Panc1 (cell line): ENCODE results near the gene TMEFF2. TPM values are rescaled to one million over a fixed set of nuclear protein-coding genes. Genes with fewer than 3 reads are reported as not detected.

ENCODE experiments used
- ATAC-seq: fragments of 200-7000 bp; cut with Tn5 transposase; 2 replicates; pipeline ENCODE4 v1.9.1; 2020; ENCODE audit warnings: mild to moderate bottlenecking, moderate library complexity
- BruUV-seq: library from RNA; stranded (reverse); fragments of 400-500 nt; replicated peaks from 2 replicates; lab custom pipeline; 2021; lab: Mats Ljungman, UMichigan
- CTCF ChIA-PET: fragments of 300-600 bp; sonication (Branson Sonifier 250); formaldehyde crosslinking; loops from one replicate; lab custom pipeline; 2022; ENCODE audit warnings: antibody characterized with exemption; lab: Charles Lee
- POLR2A ChIA-PET: fragments of 300-600 bp; sonication (Branson Sonifier 250); formaldehyde crosslinking; loops from one replicate; lab custom pipeline; 2022; ENCODE audit warnings: antibody characterized with exemption; lab: Charles Lee
- DNase-seq: peaks from one replicate; pipeline ENCODE4 v3.0.0-alpha.2; 2010; ENCODE audit warnings: low read depth, low spot score
- H3K27ac ChIP-seq: 2 replicates; pipeline ENCODE4 v1.5.1; 2011; ENCODE audit warnings: mild to moderate bottlenecking, low read length, inconsistent platforms
- H3K27me3 ChIP-seq: fragments of 200-500 bp; sonication (Bioruptor generic); 2 replicates; pipeline ENCODE4 v1.6.0; 2014; ENCODE audit warnings: low read length, inconsistent platforms; ENCODE audit not compliant: control insufficient read depth, insufficient read depth
- H3K36me3 ChIP-seq: fragments of 200-500 bp; sonication (Bioruptor generic); 2 replicates; pipeline ENCODE4 v1.5.1; 2014; ENCODE audit warnings: inconsistent platforms, mild to moderate bottlenecking, low read length, moderate library complexity; ENCODE audit not compliant: control insufficient read depth, insufficient read depth
- H3K4me1 ChIP-seq: 2 replicates; pipeline ENCODE4 v1.5.1; 2011; ENCODE audit warnings: inconsistent platforms, mild to moderate bottlenecking, low read length, moderate library complexity; ENCODE audit not compliant: control insufficient read depth, insufficient read depth
- H3K4me3 ChIP-seq, 2 experiments: 2 replicates each; pipeline ENCODE4 v1.5.1; 2011 to 2012; ENCODE audit warnings: low read depth in 2 of 2, low read length in 2 of 2, mild to moderate bottlenecking in 2 of 2, inconsistent platforms in 1 of 2, moderate library complexity in 1 of 2
- H3K9me3 ChIP-seq: fragments of 200-500 bp; sonication (Bioruptor generic); 2 replicates; pipeline ENCODE4 v1.5.1; 2014; ENCODE audit warnings: low read depth, mild to moderate bottlenecking, inconsistent platforms, low read length, moderate library complexity; ENCODE audit not compliant: control insufficient read depth, insufficient read depth
- POLR2AphosphoS5 ChIP-seq: IDR thresholded peaks from 2 replicates; pipeline ENCODE4 v1.6.1; 2012; ENCODE audit warnings: mild to moderate bottlenecking, low read depth, low read length, moderate library complexity
- SIN3A ChIP-seq: IDR thresholded peaks from 2 replicates; pipeline ENCODE4 v1.6.1; 2012; ENCODE audit warnings: low read depth, mild to moderate bottlenecking, low read length, moderate library complexity, borderline replicate concordance; ENCODE audit not compliant: insufficient read depth
- TCF7L2 ChIP-seq: IDR thresholded peaks from 2 replicates; pipeline ENCODE4 v1.6.1; 2011; ENCODE audit warnings: mild to moderate bottlenecking, low read depth, low read length, inconsistent platforms
- in situ Hi-C: cut with HindIII; loops from 2 replicates; pipeline ENCODE4 v1.10.0; 2016; ENCODE audit warnings: low sequenced_read_pairs, low pct_unique_long_range_greater_than_20kb
- intact Hi-C: fragments of 100-400 bp; cut with micrococcal nuclease; formaldehyde crosslinking; loops from one replicate; pipeline ENCODE4 v1.10.0; 2022; ENCODE audit not compliant: unreplicated experiment
- total RNA-seq: library from RNA; stranded (reverse); gene quantifications from one replicate; pipeline ENCODE4 v1.2.1, GENCODE V29; 2021; ENCODE audit not compliant: unreplicated experiment
- TF ChIP-seq, protein P1 (sequence below): fragments of 450-650 bp; IDR thresholded peaks from 2 replicates; pipeline ENCODE4 v1.5.1; 2017; ENCODE audit warnings: mild to moderate bottlenecking
- TF ChIP-seq, protein P2 (sequence below), 2 experiments: IDR thresholded peaks; 2 replicates each; pipeline ENCODE4 v1.6.1; 2011 to 2012; ENCODE audit warnings: low read depth in 2 of 2, control low read depth in 1 of 2, low read length in 1 of 2, mild to moderate bottlenecking in 1 of 2, moderate library complexity in 1 of 2; ENCODE audit not compliant: insufficient read depth in 1 of 2

TMEFF2 gene
- total RNA-seq, 1 experiment from 2014 or later: 1.5 TPM

DNA sequence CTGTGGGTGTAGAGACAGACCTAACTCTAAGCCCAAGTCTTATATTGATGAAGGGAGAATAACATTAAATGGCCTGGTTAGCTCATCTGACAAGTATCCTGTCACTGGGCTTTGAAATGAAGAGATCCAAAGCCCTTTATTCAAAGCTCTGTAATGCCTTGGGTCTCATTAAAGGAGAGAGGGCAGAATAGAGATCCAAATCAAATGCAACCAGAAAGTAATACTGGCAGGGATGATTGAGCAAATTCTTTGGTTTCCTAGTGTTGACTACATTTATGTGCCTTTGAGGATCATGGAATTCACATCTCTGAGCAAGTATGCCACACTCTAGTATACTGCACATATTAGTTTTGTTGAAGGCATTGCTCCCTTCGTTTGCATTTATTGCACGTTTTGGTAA, 200.0 kb downstream of the TMEFF2 start:
- DNase-seq (no peak), ATAC-seq (no peak)
- Histone ChIP-seq H3K4me1 (no peaks in the 10 kb centered on the region), H3K4me3 (no peak overlapping the region), H3K36me3 (no peaks in the 10 kb centered on the region), H3K27me3 (no peaks in the 10 kb centered on the region), H3K27ac (no peak overlapping the region), H3K9me3 (no peaks in the 10 kb centered on the region)
- intact Hi-C loops: no loop called here
- ChIA-PET CTCF (no interaction called here), POLR2A (no interaction called here)
- in situ Hi-C loops: no loop called here
- TF ChIP-seq SIN3A (no peak), TCF7L2 (no peak), POLR2AphosphoS5 (no peak)
- TF ChIP-seq, protein P1, sequence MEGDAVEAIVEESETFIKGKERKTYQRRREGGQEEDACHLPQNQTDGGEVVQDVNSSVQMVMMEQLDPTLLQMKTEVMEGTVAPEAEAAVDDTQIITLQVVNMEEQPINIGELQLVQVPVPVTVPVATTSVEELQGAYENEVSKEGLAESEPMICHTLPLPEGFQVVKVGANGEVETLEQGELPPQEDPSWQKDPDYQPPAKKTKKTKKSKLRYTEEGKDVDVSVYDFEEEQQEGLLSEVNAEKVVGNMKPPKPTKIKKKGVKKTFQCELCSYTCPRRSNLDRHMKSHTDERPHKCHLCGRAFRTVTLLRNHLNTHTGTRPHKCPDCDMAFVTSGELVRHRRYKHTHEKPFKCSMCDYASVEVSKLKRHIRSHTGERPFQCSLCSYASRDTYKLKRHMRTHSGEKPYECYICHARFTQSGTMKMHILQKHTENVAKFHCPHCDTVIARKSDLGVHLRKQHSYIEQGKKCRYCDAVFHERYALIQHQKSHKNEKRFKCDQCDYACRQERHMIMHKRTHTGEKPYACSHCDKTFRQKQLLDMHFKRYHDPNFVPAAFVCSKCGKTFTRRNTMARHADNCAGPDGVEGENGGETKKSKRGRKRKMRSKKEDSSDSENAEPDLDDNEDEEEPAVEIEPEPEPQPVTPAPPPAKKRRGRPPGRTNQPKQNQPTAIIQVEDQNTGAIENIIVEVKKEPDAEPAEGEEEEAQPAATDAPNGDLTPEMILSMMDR: no peak
- TF ChIP-seq, protein P2, sequence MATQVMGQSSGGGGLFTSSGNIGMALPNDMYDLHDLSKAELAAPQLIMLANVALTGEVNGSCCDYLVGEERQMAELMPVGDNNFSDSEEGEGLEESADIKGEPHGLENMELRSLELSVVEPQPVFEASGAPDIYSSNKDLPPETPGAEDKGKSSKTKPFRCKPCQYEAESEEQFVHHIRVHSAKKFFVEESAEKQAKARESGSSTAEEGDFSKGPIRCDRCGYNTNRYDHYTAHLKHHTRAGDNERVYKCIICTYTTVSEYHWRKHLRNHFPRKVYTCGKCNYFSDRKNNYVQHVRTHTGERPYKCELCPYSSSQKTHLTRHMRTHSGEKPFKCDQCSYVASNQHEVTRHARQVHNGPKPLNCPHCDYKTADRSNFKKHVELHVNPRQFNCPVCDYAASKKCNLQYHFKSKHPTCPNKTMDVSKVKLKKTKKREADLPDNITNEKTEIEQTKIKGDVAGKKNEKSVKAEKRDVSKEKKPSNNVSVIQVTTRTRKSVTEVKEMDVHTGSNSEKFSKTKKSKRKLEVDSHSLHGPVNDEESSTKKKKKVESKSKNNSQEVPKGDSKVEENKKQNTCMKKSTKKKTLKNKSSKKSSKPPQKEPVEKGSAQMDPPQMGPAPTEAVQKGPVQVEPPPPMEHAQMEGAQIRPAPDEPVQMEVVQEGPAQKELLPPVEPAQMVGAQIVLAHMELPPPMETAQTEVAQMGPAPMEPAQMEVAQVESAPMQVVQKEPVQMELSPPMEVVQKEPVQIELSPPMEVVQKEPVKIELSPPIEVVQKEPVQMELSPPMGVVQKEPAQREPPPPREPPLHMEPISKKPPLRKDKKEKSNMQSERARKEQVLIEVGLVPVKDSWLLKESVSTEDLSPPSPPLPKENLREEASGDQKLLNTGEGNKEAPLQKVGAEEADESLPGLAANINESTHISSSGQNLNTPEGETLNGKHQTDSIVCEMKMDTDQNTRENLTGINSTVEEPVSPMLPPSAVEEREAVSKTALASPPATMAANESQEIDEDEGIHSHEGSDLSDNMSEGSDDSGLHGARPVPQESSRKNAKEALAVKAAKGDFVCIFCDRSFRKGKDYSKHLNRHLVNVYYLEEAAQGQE (IDR thresholded peaks at IDR 0.05; ENCODE audit: insufficient read depth in 1 of 2, low read depth in 2 of 2, low read length in 1 of 2): no peak
- BruUV-seq: no TSS peak

DNA sequence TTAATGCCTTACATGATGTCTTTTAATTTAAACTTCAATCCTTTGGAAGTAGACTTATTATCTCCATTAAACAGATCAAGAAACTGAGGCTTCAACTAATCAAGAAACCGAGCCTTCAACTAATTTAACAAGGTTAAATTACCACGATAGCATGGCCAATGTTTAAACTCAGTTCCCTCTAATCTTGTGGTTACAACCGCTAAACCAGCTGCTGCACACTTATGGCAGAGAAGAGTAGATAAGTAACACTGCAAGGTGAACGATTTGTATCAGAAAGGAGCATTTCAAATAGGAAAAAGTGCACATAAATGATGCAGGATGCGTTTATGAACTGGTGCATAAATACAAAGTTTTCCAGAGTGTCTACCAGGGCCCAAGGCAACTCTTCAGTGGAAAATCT, 203.3 kb downstream of the TMEFF2 start:
- Histone ChIP-seq H3K27me3 (no peaks in the 10 kb centered on the region), H3K27ac (no peak overlapping the region), H3K4me3 (no peak overlapping the region), H3K36me3 (no peaks in the 10 kb centered on the region), H3K9me3 (no peaks in the 10 kb centered on the region), H3K4me1 (no peaks in the 10 kb centered on the region)
- ChIA-PET CTCF (no interaction called here), POLR2A (no interaction called here)
- no peak for ATAC-seq
- in situ Hi-C loops: no loop called here
- no TSS peak for BruUV-seq
- no peak for TF ChIP-seq TCF7L2
- TF ChIP-seq, protein P2 (IDR thresholded peaks at IDR 0.05; ENCODE audit: insufficient read depth in 1 of 2, low read depth in 2 of 2, low read length in 1 of 2): no peak
- no peak for TF ChIP-seq SIN3A
- TF ChIP-seq POLR2AphosphoS5: no peak
- TF ChIP-seq, protein P1: no peak
- DNase-seq: no peak
- intact Hi-C loops: no loop called here
